MCF 10A (cell line): ENCODE data around the gene CEP76. TPM values are rescaled to one million over a fixed set of nuclear protein-coding genes. Genes with fewer than 3 reads are reported as not detected.

Experiments
- Bru-seq: library from RNA; stranded (reverse); fragments of 400-500 nt; gene quantifications from one replicate; lab custom pipeline; 2021; lab: Mats Ljungman, UMichigan
- BruChase-seq, 2 experiments: library from RNA; stranded (reverse); fragments of 400-500 nt; gene quantifications; one replicate each; lab custom pipeline; 2021; lab: Mats Ljungman, UMichigan
- BruUV-seq: library from RNA; stranded (reverse); fragments of 400-500 nt; replicated peaks from 2 replicates; lab custom pipeline; 2021; lab: Mats Ljungman, UMichigan
- CTCF ChIA-PET: fragments of 300-600 bp; sonication (Branson Sonifier 250); formaldehyde crosslinking; extraction: SDS; loops from one replicate; lab custom pipeline; 2021; ENCODE audit warnings: antibody characterized with exemption, inconsistent platforms; lab: Yijun Ruan, JAX
- POLR2A ChIA-PET: fragments of 300-600, 350-650 bp; sonication (Branson Sonifier 250); formaldehyde crosslinking; extraction: SDS; loops from one replicate; lab custom pipeline; 2020; ENCODE audit warnings: antibody characterized with exemption, inconsistent platforms; lab: Yijun Ruan, JAX
- DNase-seq: peaks from one replicate; pipeline ENCODE4 v3.0.0-alpha.2; 2018; ENCODE audit not compliant: unreplicated experiment
- H3K27ac Mint-ChIP-seq: one replicate; pipeline ENCODE4 v1.8.0; 2022; ENCODE audit warnings: mild to moderate bottlenecking, low read depth, mixed read lengths; ENCODE audit not compliant: unreplicated experiment
- H3K27me3 Mint-ChIP-seq: one replicate; pipeline ENCODE4 v1.8.0; 2022; ENCODE audit warnings: mixed read lengths; ENCODE audit not compliant: insufficient read depth, unreplicated experiment
- H3K36me3 Mint-ChIP-seq: one replicate; pipeline ENCODE4 v1.8.0; 2022; ENCODE audit warnings: mild to moderate bottlenecking, moderate library complexity, mixed read lengths; ENCODE audit not compliant: insufficient read depth, unreplicated experiment
- H3K4me1 Mint-ChIP-seq: one replicate; pipeline ENCODE4 v1.8.0; 2022; ENCODE audit warnings: mixed read lengths; ENCODE audit not compliant: insufficient read depth, unreplicated experiment
- H3K4me3 Mint-ChIP-seq: one replicate; pipeline ENCODE4 v1.8.0; 2022; ENCODE audit warnings: mild to moderate bottlenecking, moderate library complexity, mixed read lengths; ENCODE audit not compliant: unreplicated experiment
- H3K9me3 Mint-ChIP-seq: one replicate; pipeline ENCODE4 v1.8.0; 2022; ENCODE audit warnings: mixed read lengths; ENCODE audit not compliant: unreplicated experiment
- CTCF ChIP-seq: fragments of 200-600 bp; IDR thresholded peaks from one replicate; pipeline ENCODE4 v1.8.0; 2022; ENCODE audit warnings: antibody characterized with exemption, mild to moderate bottlenecking; ENCODE audit not compliant: unreplicated experiment
- intact Hi-C: fragments of 100-400 bp; cut with micrococcal nuclease; formaldehyde crosslinking; loops from 2 replicates; pipeline ENCODE4 v1.14.1; 2022
- long read RNA-seq: library from polyadenylated mRNA; stranded (forward); transcript quantifications from one replicate; pipeline ENCODE4 v2.0.0, GENCODE V29; 2022
- total RNA-seq: library from RNA; stranded (reverse); gene quantifications from 2 replicates; pipeline ENCODE4 v1.2.3, GENCODE V29; 2022

The CEP76 gene
- total RNA-seq (4.9 and 6.4 TPM in 2 replicates), Bru-seq, nascent RNA (percentile 59 among the genes with signal in this experiment), BruChase-seq, experiment 1, labeled RNA remaining after a 6-hour chase (percentile 56 among the genes with signal in this experiment), BruChase-seq, experiment 2, labeled RNA remaining after a 2-hour chase (percentile 56 among the genes with signal in this experiment)
- long read RNA-seq, transcript CEP76-201 (12 exons, 2,939 nt) = major isoform, 6 of 14 reads
- long read RNA-seq, partial matches to known transcripts = 1 of 14 reads
- long read RNA-seq, other reads (novel, unspliced or antisense) = 7 of 14 reads

- TF ChIP-seq CTCF = no peak
- H3K27me3 Mint-ChIP-seq = no peaks in the 10 kb centered on the region
- H3K4me3 Mint-ChIP-seq = peak within 1 kb of the TSS; percentile 100
- peak; percentile 90 for DNase-seq
- intact Hi-C loops = no loop called here
- POLR2A ChIA-PET = interaction anchor here (0.6 to 3.0 kb wide), 25 partner anchors 9 to 394 kb away, joined by 3 to 20 read pairs (median 4); partner anchors contain the start of genes AFG3L2, CEP192, PTPN2 and SEH1L
- no peaks in the 10 kb centered on the region for H3K9me3 Mint-ChIP-seq
- peaks cover 15% of the 10 kb centered on the region for H3K36me3 Mint-ChIP-seq
- BruUV-seq = TSS peak; percentile 37
- H3K27ac Mint-ChIP-seq = peak within 1 kb of the TSS; percentile 100
- peaks cover 45% of the 10 kb centered on the region for H3K4me1 Mint-ChIP-seq
- CTCF ChIA-PET = interaction anchor here (0.6 to 1.3 kb wide), 5 partner anchors 23 to 707 kb away, joined by 3 to 4 read pairs (median 3); no protein-coding TSS in a partner anchor
Observed at GRCh38 chr18:12702221-12703095, at the start of gene CEP76, which contains the start of gene PSMG2. CEP76 (minus strand) TSS chr18:12702723; CDS start chr18:12702548, 175 bp downstream. PSMG2 (plus strand) TSS chr18:12703042; CDS start chr18:12703108, 66 bp downstream.

GRCh38 chr18:12751891-12752290, 49.4 kb upstream of the CEP76 start:
- no peak for TF ChIP-seq CTCF
- Mint-ChIP-seq H3K4me3 (no peak overlapping the region), H3K36me3 (no peaks in the 10 kb centered on the region), H3K27ac (no peak overlapping the region), H3K9me3 (no peaks in the 10 kb centered on the region), H3K27me3 (no peaks in the 10 kb centered on the region), H3K4me1 (no peaks in the 10 kb centered on the region)
- intact Hi-C loops = no loop called here
- CTCF ChIA-PET = no interaction called here
- BruUV-seq = no TSS peak
- POLR2A ChIA-PET = interaction anchor here (1.3 kb wide), 1 partner anchor 9 kb away, joined by 3 read pairs; no protein-coding TSS in a partner anchor
- no peak for DNase-seq

GRCh38 chr18:12751503-12751884, 49.0 kb upstream of the CEP76 start:
- Mint-ChIP-seq H3K4me3 (no peak overlapping the region), H3K27ac (no peak overlapping the region), H3K4me1 (no peaks in the 10 kb centered on the region), H3K9me3 (no peaks in the 10 kb centered on the region), H3K27me3 (no peaks in the 10 kb centered on the region), H3K36me3 (no peaks in the 10 kb centered on the region)
- no TSS peak for BruUV-seq
- DNase-seq = no peak
- ChIA-PET CTCF (no interaction called here), POLR2A (interaction anchor here (1.3 kb wide), 1 partner anchor 9 kb away, joined by 3 read pairs; no protein-coding TSS in a partner anchor)
- intact Hi-C loops = no loop called here
- TF ChIP-seq CTCF = no peak
